SK-N-SH (cell line): ENCODE data around the gene NEMP1. TPM values are rescaled to one million over a fixed set of nuclear protein-coding genes. Genes with fewer than 3 reads are reported as not detected.
A peak's percentile ranks its signal among the peaks of the same experiment; 100 is the strongest.

ENCODE experiments used
- CTCF ChIA-PET: fragments of 300-600, 350-600 bp; formaldehyde crosslinking; extraction: SDS; loops from one replicate; lab custom pipeline; 2021; lab: Yijun Ruan, JAX
- POLR2A ChIA-PET: fragments of 350-600 bp; sonication (Branson Sonifier 250); formaldehyde crosslinking; extraction: SDS; loops from one replicate; lab custom pipeline; 2020; ENCODE audit warnings: antibody characterized with exemption, inconsistent platforms; lab: Yijun Ruan, JAX
- DNase-seq: peaks from one replicate; pipeline ENCODE4 v3.0.0; 2012
- H2AFZ ChIP-seq: fragments of 200-600 bp; sonication (generic); 2 replicates; pipeline ENCODE4 v1.8.1; 2016; ENCODE audit warnings: antibody characterized with exemption, mild to moderate bottlenecking, low read depth
- H3F3A ChIP-seq: fragments of 200-600 bp; sonication (generic); replicated peaks from 2 replicates; pipeline ENCODE3; 2016; ENCODE audit warnings: antibody characterized with exemption, mild to moderate bottlenecking; ENCODE audit not compliant: insufficient read depth
- H3K27ac ChIP-seq, 2 experiments: fragments of 200-500 bp in 1 of 2; fragments of 200-600 bp in 1 of 2; sonication (Bioruptor generic) in 1 of 2; sonication (generic), shearing (Covaris generic) in 1 of 2; 2 replicates each; pipeline versions ENCODE4 v1.5.1 to v1.6.1; 2014 to 2016; ENCODE audit warnings: low read depth in 2 of 2, inconsistent platforms in 1 of 2, low read length in 1 of 2, mild to moderate bottlenecking in 1 of 2, mixed read lengths in 1 of 2
- H3K27me3 ChIP-seq: fragments of 200-600 bp; sonication (generic), shearing (Covaris generic); 2 replicates; pipeline ENCODE4 v1.6.1; 2016; ENCODE audit warnings: mixed run types; ENCODE audit not compliant: insufficient read depth
- H3K36me3 ChIP-seq, 2 experiments: fragments of 200-500 bp in 1 of 2; fragments of 200-600 bp in 1 of 2; sonication (Bioruptor generic) in 1 of 2; sonication (generic) in 1 of 2; replicated peaks in 1 of 2; 2 replicates each; pipeline versions ENCODE3 to v1.5.1; 2014 to 2016; ENCODE audit warnings: low read length in 1 of 2, mild to moderate bottlenecking in 1 of 2; ENCODE audit not compliant: insufficient read depth in 2 of 2, control insufficient read depth in 1 of 2
- H3K4me1 ChIP-seq, 2 experiments: fragments of 200-500 bp in 1 of 2; fragments of 200-600 bp in 1 of 2; sonication (Bioruptor generic) in 1 of 2; sonication (generic), shearing (Covaris generic) in 1 of 2; 2 replicates each; pipeline versions ENCODE4 v1.5.1 to v1.6.1; 2014 to 2016; ENCODE audit warnings: low read depth in 1 of 2, low read length in 1 of 2, mixed run types in 1 of 2; ENCODE audit not compliant: insufficient read depth in 2 of 2, control insufficient read depth in 1 of 2
- H3K4me2 ChIP-seq: fragments of 200-600 bp; sonication (generic), shearing (Covaris generic); 2 replicates; pipeline ENCODE4 v1.6.1; 2017; ENCODE audit warnings: mixed run types
- H3K4me3 ChIP-seq, 2 experiments: fragments of 200-500 bp in 1 of 2; fragments of 200-600 bp in 1 of 2; sonication (Bioruptor generic) in 1 of 2; sonication (generic), shearing (Covaris generic) in 1 of 2; 2 replicates each; pipeline versions ENCODE4 v1.5.1 to v1.8.1; 2014 to 2016; ENCODE audit warnings: low read depth in 2 of 2, inconsistent platforms in 1 of 2, low read length in 1 of 2, mild to moderate bottlenecking in 1 of 2, mixed read lengths in 1 of 2, moderate library complexity in 1 of 2
- H3K79me2 ChIP-seq: fragments of 200-600 bp; sonication (generic); 2 replicates; pipeline ENCODE4 v1.8.1; 2017; ENCODE audit warnings: mild to moderate bottlenecking; ENCODE audit not compliant: insufficient read depth
- H3K9ac ChIP-seq: fragments of 200-600 bp; sonication (generic); 2 replicates; pipeline ENCODE4 v1.6.1; 2017; ENCODE audit warnings: mixed run types
- H3K9me2 ChIP-seq: fragments of 200-600 bp; sonication (generic); 2 replicates; pipeline ENCODE4 v1.6.1; 2017; ENCODE audit warnings: mixed run types
- H3K9me3 ChIP-seq: fragments of 200-600 bp; sonication (generic); 2 replicates; pipeline ENCODE4 v1.6.1; 2017; ENCODE audit warnings: mixed run types, mild to moderate bottlenecking, moderate library complexity
- H4K20me1 ChIP-seq: fragments of 200-600 bp; sonication (generic); 2 replicates; pipeline ENCODE4 v1.6.1; 2017; ENCODE audit warnings: mild to moderate bottlenecking, mixed run types; ENCODE audit not compliant: insufficient read depth
- FOSL2 ChIP-seq: IDR thresholded peaks from 2 replicates; pipeline ENCODE4 v1.4.0; 2012; ENCODE audit warnings: low read depth, mild to moderate bottlenecking, moderate library complexity, borderline replicate concordance
- FOXJ3 ChIP-seq: sonication (generic); formaldehyde crosslinking; IDR thresholded peaks from 2 replicates; pipeline ENCODE4 v1.5.1; 2020; ENCODE audit warnings: mild to moderate bottlenecking, missing genetic modification reagents
- FOXM1 ChIP-seq: IDR thresholded peaks from 2 replicates; pipeline ENCODE4 v1.4.0; 2012; ENCODE audit warnings: low read depth, mild to moderate bottlenecking
- GABPA ChIP-seq: IDR thresholded peaks from 2 replicates; pipeline ENCODE4 v1.4.0; 2012; ENCODE audit warnings: low read depth, mild to moderate bottlenecking
- JUND ChIP-seq: IDR thresholded peaks from 2 replicates; pipeline ENCODE4 v1.4.0; 2012
- MAX ChIP-seq: IDR thresholded peaks from 2 replicates; pipeline ENCODE4 v1.4.0; 2012; ENCODE audit warnings: low read depth
- MEF2A ChIP-seq: IDR thresholded peaks from 2 replicates; pipeline ENCODE4 v1.4.0; 2012; ENCODE audit warnings: low read depth, borderline replicate concordance
- MXI1 ChIP-seq: IDR thresholded peaks from 2 replicates; pipeline ENCODE4 v1.6.1; 2012; ENCODE audit warnings: mild to moderate bottlenecking, low read depth, low read length, improper control_type of control experiment
- NRF1 ChIP-seq: IDR thresholded peaks from 2 replicates; pipeline ENCODE4 v1.6.1; 2012; ENCODE audit warnings: low read depth, mild to moderate bottlenecking, low read length
- POLR2AphosphoS5 ChIP-seq: IDR thresholded peaks from 2 replicates; pipeline ENCODE4 v1.6.1; 2012; ENCODE audit warnings: low read depth, low read length
- RCOR1 ChIP-seq: fragments of 150-350 bp; IDR thresholded peaks from 2 replicates; pipeline ENCODE4 v1.6.1; 2017; ENCODE audit warnings: antibody characterized with exemption, low read length
- SIN3A ChIP-seq: IDR thresholded peaks from 2 replicates; pipeline ENCODE4 v1.6.1; 2012; ENCODE audit warnings: low read depth, mild to moderate bottlenecking, low read length, moderate library complexity, borderline replicate concordance
- USF2 ChIP-seq: fragments of 150-350 bp; IDR thresholded peaks from 2 replicates; pipeline ENCODE4 v1.6.1; 2017; ENCODE audit warnings: antibody characterized with exemption, low read length, low read depth, borderline replicate concordance
- ZBTB33 ChIP-seq: IDR thresholded peaks from 2 replicates; pipeline ENCODE4 v1.4.0; 2012; ENCODE audit warnings: low read depth, borderline replicate concordance
- WGBS: methylation state at CpG from one replicate; pipeline ENCODE4 v1.1.6; 2017; ENCODE audit warnings: low lambda C conversion rate; 5-methylcytosine and 5-hydroxymethylcytosine counted together
- polyA plus RNA-seq, 3 experiments: library from polyadenylated mRNA; depleted of rRNA; stranded (reverse); fragments of >200 nt; gene quantifications; 2 replicates each; pipeline ENCODE4 v1.2.3, GENCODE V29; 2012
- TF ChIP-seq, protein P1 (sequence below): fragments of 200-600 bp; sonication (generic); IDR thresholded peaks from 2 replicates; pipeline ENCODE4 v1.6.1; 2017; ENCODE audit warnings: antibody characterized with exemption, mild to moderate bottlenecking, moderate library complexity
- TF ChIP-seq, protein P2 (sequence below): IDR thresholded peaks from 2 replicates; pipeline ENCODE4; 2012

NEMP1 gene
- polyA plus RNA-seq, 1 of the 3 experiments (the other 2 are of a cell fraction): 6.2 TPM

DNA sequence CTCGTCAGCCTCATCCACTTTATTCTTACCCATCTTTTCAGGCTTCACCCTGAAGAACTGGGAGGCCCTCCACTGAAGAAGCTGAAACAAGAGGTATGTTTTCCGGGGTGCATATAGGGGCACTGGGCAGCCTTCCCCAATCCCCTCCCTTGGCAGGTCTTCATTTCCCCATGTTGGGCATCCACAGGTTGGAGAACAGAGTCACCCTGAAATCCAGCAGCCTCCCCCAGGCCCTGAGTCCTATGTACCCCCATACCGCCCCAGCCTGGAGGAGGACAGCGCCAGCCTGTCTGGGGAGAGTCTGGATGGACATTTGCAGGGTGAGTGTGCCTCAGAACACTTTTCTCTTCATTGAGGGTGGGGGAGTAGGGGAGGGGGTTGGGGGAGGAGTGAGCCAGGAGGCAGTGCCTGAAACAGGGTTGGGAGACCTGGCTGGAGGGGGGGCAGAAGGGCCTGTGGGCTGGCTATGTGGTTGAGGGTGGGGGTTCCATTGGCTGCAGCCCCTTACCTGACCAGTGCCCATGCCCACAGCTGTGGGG is 14.4 kb upstream of the NEMP1 start:
- POLR2A ChIA-PET: interaction anchor here (0.6 kb wide), 1 partner anchor 565 kb away, joined by 3 read pairs; no protein-coding TSS in a partner anchor
- Histone ChIP-seq H3K27ac (no peak overlapping the region), H3K9ac (no peak overlapping the region), H3K4me1 (peaks cover 9 to 25% of the 10 kb centered on the region in 2 experiments; a peak in 2 of 4 replicates), H2AFZ (no peak overlapping the region), H3K79me2 (peaks cover 39% of the 10 kb centered on the region), H3K9me3 (no peaks in the 10 kb centered on the region), H3K9me2 (no peaks in the 10 kb centered on the region), H3K4me3 (no peak overlapping the region), H4K20me1 (peaks cover 35% of the 10 kb centered on the region), H3K4me2 (peak overlapping the region; percentile 89; the same call in 1 of the 2 replicates), H3K36me3 (peaks cover 28 to 46% of the 10 kb centered on the region in 2 experiments), H3K27me3 (no peaks in the 10 kb centered on the region), H3F3A (peaks cover 11% of the 10 kb centered on the region)
- DNase-seq: no peak
- WGBS: 95% methylated on average over 4 of the region's 4 CpGs
- CTCF ChIA-PET: interaction anchor here (0.7 to 23.2 kb wide), 17 partner anchors 13 to 146 kb away, joined by 3 to 339 read pairs (median 4); partner anchors contain the start of genes NEMP1, STAT6 and TAC3
- TF ChIP-seq, protein P1, sequence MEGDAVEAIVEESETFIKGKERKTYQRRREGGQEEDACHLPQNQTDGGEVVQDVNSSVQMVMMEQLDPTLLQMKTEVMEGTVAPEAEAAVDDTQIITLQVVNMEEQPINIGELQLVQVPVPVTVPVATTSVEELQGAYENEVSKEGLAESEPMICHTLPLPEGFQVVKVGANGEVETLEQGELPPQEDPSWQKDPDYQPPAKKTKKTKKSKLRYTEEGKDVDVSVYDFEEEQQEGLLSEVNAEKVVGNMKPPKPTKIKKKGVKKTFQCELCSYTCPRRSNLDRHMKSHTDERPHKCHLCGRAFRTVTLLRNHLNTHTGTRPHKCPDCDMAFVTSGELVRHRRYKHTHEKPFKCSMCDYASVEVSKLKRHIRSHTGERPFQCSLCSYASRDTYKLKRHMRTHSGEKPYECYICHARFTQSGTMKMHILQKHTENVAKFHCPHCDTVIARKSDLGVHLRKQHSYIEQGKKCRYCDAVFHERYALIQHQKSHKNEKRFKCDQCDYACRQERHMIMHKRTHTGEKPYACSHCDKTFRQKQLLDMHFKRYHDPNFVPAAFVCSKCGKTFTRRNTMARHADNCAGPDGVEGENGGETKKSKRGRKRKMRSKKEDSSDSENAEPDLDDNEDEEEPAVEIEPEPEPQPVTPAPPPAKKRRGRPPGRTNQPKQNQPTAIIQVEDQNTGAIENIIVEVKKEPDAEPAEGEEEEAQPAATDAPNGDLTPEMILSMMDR: no peak
- TF ChIP-seq SIN3A: no peak
- no peak for TF ChIP-seq POLR2AphosphoS5
- no peak for TF ChIP-seq FOXJ3 (CRISPR knock-in tag)
- no peak for TF ChIP-seq NRF1
- no peak for TF ChIP-seq ZBTB33
- TF ChIP-seq MXI1: no peak
- TF ChIP-seq FOXM1: no peak
- TF ChIP-seq FOSL2: no peak
- TF ChIP-seq USF2: no peak

DNA sequence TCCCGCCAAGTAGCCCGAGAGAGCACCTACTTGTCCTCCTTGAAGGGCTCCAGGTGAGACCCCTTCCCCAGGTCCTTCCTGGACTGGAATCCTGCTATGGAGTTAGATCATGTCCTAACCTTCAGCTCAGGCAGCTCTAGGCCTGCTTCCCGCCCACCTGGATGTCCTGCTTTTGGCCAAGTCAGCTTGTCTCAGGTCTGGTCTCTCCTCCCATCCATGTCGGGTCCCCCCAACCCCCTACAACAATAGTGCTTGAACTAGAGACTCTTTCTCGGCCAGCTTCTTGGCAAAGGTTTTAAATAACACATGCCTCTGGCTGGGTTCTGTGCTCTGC is 13.9 kb upstream of the NEMP1 start:
- no peak overlapping the region for H3K4me3 ChIP-seq
- ChIA-PET CTCF (interaction anchor here (0.8 to 23.2 kb wide), 15 partner anchors 13 to 147 kb away, joined by 3 to 339 read pairs (median 4); partner anchors contain the start of genes NEMP1 and STAT6), POLR2A (interaction anchor here (0.6 kb wide), 1 partner anchor 566 kb away, joined by 3 read pairs; no protein-coding TSS in a partner anchor)
- no peak overlapping the region for H3K9ac ChIP-seq
- WGBS: 91% methylated on average over 5 of the region's 5 CpGs
- H3K4me1 ChIP-seq: peaks cover 9 to 27% of the 10 kb centered on the region in 2 experiments; a peak in 2 of 4 replicates
- no peak overlapping the region for H3K27ac ChIP-seq
- no peak overlapping the region for H2AFZ ChIP-seq
- H4K20me1 ChIP-seq: peaks cover 35% of the 10 kb centered on the region
- peaks cover 15% of the 10 kb centered on the region for H3F3A ChIP-seq
- no peaks in the 10 kb centered on the region for H3K9me2 ChIP-seq
- peak; percentile 3 for DNase-seq
- TF ChIP-seq JUND (no peak), RCOR1 (no peak), MEF2A (no peak), MAX (no peak), GABPA (no peak), FOXM1 (no peak)
- TF ChIP-seq, protein P2, sequence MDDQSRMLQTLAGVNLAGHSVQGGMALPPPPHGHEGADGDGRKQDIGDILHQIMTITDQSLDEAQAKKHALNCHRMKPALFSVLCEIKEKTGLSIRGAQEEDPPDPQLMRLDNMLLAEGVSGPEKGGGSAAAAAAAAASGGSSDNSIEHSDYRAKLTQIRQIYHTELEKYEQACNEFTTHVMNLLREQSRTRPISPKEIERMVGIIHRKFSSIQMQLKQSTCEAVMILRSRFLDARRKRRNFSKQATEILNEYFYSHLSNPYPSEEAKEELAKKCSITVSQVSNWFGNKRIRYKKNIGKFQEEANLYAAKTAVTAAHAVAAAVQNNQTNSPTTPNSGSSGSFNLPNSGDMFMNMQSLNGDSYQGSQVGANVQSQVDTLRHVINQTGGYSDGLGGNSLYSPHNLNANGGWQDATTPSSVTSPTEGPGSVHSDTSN: no peak
- H3K4me2 ChIP-seq: peak overlapping the region; percentile 89; the same call in 1 of the 2 replicates
- H3K79me2 ChIP-seq: peaks cover 39% of the 10 kb centered on the region
- H3K27me3 ChIP-seq: no peaks in the 10 kb centered on the region
- H3K36me3 ChIP-seq: peaks cover 28 to 46% of the 10 kb centered on the region in 2 experiments
- H3K9me3 ChIP-seq: no peaks in the 10 kb centered on the region
